IPS-NIHi11 (cell line): ENCODE results near the gene CLSTN2.

Experiments
- DNase-seq: peaks from one replicate; pipeline ENCODE4 v3.0.0; 2012; ENCODE audit warnings: mixed read lengths, low spot score

The CLSTN2 gene

GRCh38 chr3:139935016-139935865, at the start of gene CLSTN2:
Gene CLSTN2, plus strand, starts transcription at chr3:139935185.
- DNase-seq, result peak; percentile 85

- DNase-seq, result no peak
Observed at GRCh38 chr3:139887431-139887830, 47.6 kb upstream of the CLSTN2 start.

DNA sequence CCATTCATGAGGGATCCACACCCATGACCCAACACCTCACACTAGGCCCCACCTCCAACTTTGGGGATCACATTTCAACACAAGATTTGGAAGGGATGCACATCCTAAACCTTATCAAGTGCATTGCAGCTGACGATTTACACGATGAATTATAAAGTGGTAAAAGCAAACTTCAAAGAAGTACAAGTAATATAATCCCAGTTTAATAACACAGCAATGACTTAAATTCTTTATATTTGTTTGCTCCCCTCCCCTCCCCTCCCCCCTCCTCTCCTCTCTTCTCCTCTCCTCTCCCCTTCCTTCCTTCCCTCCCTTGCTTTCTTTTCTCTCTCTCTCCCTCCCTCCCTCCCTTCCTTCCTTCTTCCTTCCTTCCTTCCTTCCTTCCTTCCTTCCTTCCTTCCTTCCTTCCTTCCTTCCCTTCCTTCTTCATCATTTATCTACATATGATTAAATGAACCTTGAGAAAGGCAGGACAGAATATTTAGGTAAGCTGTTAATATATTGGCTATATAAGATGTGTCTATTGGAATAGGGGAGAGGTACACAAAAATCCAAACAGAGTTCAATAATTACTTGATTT, 46.3 kb upstream of the CLSTN2 start:
- DNase-seq, result no peak

DNA sequence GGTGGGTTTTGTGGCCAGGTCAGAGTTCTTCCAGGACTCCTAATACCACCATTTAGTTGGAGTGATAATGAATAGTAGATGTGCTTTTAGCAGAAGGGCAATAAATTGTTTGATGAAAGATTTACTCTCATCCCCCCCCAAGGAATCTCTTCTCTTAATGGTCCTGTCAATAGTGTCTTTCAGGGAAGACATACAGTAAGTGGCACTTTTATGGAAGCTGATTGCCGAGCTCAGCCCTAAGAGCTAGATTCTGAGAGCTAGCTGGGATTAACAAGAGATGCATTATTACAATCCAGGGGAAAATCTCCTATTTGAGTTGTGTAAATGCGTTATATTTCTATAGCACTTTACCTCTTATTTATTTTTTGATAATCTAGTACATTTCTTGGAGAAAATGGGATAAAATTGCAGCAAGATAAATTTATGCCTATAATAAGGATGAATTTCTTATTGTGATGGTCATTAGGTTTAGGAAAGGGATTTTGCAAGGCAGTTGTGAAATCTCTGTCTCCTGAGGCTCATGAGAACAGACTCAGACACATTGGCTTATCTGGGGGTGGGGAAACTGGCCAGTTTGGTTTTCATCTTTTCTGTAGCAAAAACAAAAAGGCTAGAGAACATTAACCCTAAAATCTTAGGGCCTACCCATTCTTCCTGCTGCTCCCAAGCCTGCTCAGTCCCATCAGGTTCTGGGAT, 41.6 kb upstream of the CLSTN2 start:
- no peak for DNase-seq

DNA sequence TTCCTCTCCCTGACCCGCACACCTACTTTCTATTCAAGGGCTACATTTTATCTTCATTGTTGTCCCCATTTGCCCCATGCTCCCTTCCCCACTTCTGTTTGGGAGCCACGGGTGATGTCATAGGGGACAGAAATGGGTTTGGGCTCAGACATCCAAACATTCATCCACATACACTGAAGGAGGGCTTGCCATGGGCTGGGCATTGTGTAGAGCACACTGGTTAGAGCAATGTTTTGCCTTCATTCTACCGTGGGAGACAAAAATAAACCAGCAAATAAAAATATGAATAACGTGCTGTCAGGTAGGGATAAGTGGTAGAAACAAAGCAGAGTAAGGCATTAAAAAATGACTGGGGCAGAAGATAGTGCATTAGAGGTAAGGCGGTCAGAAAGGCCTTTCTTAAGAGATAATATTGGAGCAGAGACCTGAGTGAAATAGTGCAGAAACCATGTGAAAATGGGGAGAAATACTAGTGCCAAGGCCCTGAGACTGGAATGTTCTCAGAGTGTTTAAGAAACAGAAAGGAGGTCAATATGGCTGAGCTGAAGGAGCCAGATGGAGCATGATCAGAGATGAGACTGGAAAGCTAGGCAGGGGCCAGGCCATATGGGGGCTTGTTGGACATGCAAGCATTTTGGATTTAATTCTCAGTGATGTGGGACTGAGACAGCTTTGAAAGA, 40.9 kb upstream of the CLSTN2 start:
- DNase-seq, result no peak

DNA sequence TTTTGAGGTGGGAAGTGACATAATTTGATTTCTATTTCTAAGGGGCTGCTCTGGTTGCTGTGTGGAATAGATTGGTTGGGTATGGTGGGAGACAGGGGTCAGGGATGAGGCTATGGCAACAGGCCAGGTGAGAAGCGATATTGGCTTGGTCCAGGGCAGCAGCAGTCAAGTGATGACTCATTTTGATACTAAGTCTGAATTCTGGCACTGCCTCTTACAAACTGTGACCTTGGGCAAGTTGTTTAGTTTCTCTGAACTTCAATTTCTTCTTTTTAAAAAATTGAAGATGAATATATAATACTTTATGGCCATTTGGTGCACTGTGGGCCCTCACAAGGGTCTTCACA, 40.4 kb upstream of the CLSTN2 start:
- DNase-seq, result no peak

DNA sequence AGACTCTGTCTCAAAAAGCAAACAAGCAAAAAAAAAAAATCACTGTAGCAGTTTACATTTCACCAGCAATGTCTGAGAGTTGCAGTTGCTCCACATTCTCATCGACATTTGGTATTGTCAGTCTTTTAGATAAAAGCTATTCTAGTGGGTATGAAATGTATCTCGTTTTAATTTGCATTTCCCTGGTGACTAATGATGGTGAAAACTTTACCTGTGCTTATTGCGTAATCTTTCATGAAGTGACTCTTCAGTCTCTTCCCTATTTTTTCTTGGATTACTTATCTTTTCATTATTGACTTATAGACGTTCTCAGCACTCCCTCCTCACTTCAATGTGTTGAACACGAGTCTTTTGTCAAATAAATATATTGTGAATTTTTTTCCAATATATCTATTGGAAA, 37.2 kb upstream of the CLSTN2 start:
- no peak for DNase-seq

DNA sequence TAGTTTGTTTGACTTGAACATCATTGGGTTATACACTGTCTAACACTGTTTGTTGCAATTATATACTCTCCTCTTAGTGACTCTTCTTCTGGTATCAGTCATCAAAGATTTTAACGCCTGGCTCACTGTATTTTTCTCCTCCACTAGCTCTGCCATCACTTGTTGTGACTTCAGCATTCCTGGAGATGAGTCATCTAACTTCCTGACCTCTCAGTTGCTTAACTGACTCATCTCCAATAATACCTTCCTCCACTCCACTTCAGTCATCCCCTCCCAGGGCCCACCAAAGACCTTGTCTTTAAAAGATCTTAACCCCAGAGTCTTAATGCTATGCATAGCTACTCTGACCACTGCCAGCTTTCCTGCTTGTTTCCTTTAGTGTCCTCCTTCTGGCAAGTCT, 28.6 kb upstream of the CLSTN2 start:
- no peak for DNase-seq

- DNase-seq, result no peak
Observed at GRCh38 chr3:139909811-139910210, 25.2 kb upstream of the CLSTN2 start.

DNA sequence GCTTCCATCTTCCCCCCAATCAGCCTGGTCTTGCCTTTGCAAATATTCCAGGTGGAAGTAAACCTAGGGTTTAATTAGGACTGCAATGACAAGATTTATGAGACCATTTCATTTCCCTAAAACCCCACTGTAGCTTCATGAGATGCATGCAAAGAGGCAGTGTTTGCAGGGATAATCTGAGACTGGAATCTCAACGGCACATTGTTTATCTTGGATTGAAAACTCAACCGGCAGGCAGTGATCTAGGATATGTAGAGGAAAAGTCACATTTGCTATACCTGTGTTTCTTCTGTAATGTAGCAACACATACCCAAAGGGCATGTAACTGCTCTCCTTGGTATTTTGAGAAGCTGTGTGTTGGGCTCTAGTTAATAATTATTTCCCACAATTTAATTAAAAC, 18.7 kb upstream of the CLSTN2 start:
- DNase-seq, result no peak

DNA sequence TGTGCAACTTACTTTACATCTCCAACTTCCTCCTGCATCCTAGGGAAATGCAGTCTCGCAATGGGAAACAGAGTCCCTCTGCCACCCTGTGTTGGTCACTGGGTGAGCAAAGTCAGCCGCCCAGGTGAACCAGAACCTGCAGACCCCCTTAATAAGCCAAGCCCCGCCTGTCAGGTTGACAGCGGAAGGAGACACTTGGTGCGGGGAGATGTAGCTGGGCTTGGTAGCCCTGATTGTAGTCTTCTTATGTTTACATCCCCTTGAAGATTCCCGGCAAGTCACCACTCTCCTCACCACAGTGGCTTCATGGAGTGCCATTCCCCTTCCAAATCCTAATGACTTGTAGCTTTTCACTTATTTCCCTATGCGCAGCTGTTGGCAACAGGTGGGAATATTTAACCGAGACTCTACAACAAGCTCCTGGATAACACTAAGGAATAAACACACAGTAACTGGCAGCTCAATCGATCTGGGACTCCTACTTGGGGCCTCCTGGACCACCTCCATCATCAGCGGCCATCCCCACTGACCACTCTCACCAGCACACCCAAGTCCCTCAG, 17.7 kb upstream of the CLSTN2 start:
- no peak for DNase-seq

DNA sequence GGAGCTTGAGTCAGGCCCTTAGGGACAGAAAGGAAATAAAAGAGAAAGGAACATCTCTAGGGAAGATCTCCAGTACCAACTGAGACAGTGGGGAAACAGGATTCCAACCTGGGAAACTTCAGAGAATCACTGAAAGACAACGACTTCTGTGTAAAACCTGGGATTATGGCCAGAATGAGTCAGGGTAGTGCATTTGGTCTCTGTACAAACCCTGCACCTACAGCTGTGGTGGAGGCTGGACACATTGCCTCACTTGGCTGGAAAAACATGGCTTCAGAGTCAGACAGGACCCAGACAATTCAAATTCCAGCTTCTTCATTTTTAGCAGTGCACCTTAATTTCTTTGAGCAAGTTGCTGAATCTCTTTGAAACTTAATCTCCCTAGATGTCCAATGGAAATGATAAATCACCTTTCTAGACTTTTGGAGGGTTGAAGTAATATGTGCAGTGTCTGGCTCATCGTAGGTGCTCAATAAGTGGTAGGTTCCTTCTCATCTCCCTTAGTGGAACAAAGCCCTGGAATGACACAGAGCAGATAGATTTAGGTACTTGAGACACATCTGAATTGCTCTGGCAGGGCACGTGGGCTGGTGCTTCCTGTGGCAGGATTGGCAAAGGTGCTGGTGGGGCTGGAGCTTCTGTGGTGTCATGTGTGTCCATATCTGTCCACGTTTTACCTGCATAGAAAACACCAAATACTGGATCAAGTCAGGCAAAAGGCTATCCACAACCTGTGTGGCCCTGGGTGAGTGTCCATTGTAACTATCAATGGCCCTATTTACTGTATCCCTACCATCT, 6.1 kb upstream of the CLSTN2 start:
- DNase-seq, result no peak

DNA sequence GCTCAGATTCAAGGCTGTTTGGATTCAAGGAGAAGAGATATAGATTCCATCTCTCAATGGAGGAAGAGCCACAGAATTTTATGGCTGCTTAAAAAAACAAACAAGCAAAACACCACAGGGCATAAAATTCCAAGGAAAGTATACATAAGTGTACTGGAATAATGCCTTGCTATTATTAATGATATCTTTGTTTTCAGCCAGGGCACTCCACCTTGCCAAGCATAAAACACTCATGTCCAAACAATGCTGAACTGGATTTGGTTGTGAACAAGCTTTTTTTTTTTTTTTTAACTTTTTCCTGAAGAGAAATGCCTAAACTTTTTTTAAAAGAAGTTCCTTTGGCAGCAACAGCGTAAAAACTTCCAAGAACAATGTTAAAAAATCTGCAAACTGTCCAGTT, 4.8 kb upstream of the CLSTN2 start:
- no peak for DNase-seq

DNA sequence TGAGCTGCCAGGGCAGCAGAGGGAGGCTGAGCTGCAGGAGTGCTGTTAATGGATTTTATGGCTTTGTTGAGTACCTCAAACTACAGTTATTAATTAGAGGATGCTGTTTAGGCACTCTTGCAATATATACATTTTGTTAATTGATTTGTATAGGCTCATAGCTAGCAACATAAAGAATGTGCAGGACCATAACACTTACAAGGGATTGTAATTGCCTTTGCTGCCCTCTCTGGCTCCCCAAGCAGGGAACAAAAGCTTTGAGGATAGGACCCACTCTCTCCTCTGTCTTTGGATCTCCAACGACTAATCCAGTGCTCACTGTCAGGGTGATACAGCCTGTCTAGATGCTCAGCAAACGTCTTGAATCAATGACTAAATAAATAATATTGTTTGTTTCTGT, 1.2 kb upstream of the CLSTN2 start:
- DNase-seq, result no peak

GRCh38 chr3:139934613-139935015, 371 bp upstream of the CLSTN2 start:
- peak; percentile 81 for DNase-seq

DNA sequence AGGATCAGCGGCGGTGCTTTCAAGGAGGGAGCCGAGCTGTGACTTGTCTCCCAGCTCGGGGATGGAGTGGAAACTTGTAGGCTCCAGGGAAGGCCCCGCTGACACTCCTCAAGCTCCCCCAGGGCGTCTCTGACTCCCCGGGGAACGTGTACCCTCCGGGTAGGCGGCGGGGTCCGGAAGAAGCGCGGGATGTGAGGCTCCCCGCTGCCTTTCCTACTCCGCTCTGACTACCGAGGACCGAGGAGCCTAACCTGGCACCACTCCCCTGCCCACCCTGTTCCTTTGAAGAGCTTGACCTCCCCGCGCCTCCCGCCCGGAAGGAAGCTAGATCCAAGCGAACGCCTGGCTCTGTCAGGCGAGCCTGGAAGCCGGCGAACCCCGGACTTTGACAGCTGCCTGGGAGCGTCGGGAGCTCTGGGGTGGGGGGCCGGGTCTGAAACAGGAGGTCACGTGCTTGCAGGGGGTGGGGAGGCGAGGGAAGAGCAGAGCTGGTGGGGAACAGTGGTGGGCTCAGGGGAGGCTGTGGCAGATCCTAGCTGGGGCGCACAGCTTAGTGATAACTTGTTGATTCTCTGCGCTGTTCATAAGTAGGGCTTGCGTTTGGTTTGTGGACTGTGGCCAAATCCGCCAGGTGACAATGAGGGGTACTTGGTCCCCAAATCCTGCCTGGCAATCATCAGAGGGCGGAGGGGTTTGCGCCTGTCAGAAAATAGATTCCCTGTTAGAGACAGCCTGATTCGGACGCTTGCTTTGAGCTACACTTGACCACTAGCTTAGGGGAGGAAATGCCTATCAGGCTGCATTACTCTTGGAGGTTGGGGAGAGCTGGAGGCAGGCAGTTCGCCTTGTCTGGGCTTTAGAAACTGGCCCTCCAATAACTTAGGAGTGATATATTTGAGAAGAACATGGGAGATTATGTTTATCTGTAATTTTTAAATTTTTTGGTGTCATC, 1.2 kb downstream of the CLSTN2 start:
- peak; percentile 38 for DNase-seq

DNA sequence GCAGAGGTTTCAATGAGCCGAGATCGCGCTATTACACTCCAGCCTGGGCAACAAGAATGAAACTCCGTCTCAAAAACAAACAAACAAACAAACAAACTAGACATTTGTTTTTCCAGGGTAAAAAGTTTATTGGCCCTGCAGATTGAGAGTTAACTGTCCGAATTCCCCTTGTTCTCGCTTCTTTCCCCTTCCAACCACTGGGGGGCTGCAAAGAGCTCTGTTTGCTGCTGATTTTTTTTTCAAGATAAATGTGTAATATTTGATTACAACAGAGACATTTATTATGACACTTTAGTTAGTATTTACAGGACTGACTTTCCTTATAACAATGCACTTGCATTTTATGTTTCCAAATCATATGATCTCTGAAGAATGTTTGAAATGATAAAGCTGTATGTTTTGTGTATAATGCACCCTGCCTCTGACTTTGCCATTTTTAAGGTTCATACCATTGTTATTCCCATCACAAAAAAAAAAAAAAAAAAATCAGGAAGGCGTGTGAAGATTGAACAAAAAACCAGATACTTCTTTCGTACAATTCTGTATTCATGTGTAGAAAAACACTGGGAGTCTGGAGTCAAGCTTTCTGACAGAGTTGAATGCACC, 2.8 kb downstream of the CLSTN2 start:
- peak; percentile 42 for DNase-seq

- no peak for DNase-seq
Observed at GRCh38 chr3:139939681-139940190, 4.8 kb downstream of the CLSTN2 start.

DNA sequence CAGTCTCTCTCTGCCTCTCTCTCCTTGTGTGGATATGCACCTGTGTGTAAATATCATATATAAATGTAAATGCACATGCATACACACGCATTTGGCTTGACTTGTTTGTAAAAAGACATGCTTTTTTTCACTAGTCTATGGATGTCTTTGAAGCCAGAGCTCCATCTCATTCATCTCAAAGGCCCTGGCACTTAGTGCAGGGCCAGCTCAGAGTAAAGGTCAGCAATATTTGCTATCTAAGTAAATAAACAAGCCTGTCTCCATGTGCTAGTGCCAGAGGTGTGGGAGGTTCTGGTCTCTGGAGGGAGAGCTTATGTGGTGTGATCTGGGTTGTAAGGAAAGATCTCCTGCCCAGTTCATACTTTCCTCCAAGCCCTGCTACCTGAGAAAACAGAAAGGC, 5.6 kb downstream of the CLSTN2 start:
- no peak for DNase-seq

DNA sequence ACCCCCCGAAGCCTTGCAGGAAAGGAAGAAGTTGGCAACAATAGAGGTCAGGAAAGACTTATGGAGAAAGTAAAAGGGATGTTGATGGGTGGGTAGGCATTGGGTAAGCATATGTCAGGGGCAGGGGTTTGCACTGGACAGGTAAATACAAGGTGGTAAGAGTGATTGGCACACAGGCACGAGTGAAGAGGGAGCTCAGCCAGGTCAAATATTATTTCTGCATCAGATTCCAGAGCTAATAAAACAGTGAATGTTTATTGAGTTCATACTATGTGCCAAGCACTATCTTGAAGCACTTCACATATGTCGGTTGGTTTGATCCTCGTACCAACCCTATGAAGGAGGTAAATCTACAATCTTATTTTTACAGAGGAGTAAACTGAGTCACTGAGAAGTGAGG, 6.6 kb downstream of the CLSTN2 start:
- no peak for DNase-seq
